ENCODE measurements around the gene DNAH17. TPM values are rescaled to one million over a fixed set of nuclear protein-coding genes. Genes with fewer than 3 reads are reported as not detected.
A peak's percentile ranks its signal among the peaks of the same experiment; 100 is the strongest.

Gene DNAH17
- polyA plus RNA-seq, 3 donors: 0.01 to 0.51 (median 0.11) TPM

GRCh38 chr17:78623541-78623940 lies 46.3 kb upstream of the DNAH17 start:
- H3K4me3 Mint-ChIP-seq: no peak overlapping the region
- H3K4me2 ChIP-seq (replicated peaks; ENCODE audit: extremely low read depth, low read length, poor library complexity, severe bottlenecking): no peak overlapping the region
- H3K27me3 ChIP-seq (ENCODE audit: control insufficient read depth in 2 of 2, insufficient read depth in 2 of 2, low read length in 2 of 2): no peaks in the 10 kb centered on the region
- no peaks in the 10 kb centered on the region for H3K79me2 ChIP-seq (ENCODE audit: insufficient read depth, low read length)
- TF ChIP-seq CTCF (IDR thresholded peaks at IDR 0.05): no peak
- no peaks in the 10 kb centered on the region for H3K36me3 Mint-ChIP-seq
- H3K9ac ChIP-seq (ENCODE audit: insufficient read depth, low read length, poor library complexity, severe bottlenecking): no peak overlapping the region
- 97% methylated on average over 9 of the region's 12 CpGs for WGBS (ENCODE audit: insufficient coverage)
- intact Hi-C loops (cut with micrococcal nuclease): loop anchor here in 1 of 2 donors (10.0 kb wide), 1 partner anchor 61 kb away; no protein-coding TSS in a partner anchor
- peaks cover 3 to 7% (median 5%) of the 10 kb centered on the region in 3 donors for H3K27me3 Mint-ChIP-seq (ENCODE audit: low read depth in 3 of 3)
- no peak for DNase-seq
- H4K20me1 ChIP-seq (ENCODE audit: insufficient read depth, low read length): no peaks in the 10 kb centered on the region
- no peaks in the 10 kb centered on the region for H3K4me1 Mint-ChIP-seq
- no peak overlapping the region for H3K4me3 ChIP-seq (replicated peaks in 1 of 3; ENCODE audit: low read depth in 2 of 3, low read length in 3 of 3)
- no peak overlapping the region for H3K27ac ChIP-seq (ENCODE audit: low read depth in 1 of 2, low read length in 2 of 2)
- H3K4me1 ChIP-seq (ENCODE audit: control insufficient read depth in 1 of 2, insufficient read depth in 2 of 2, low read length in 2 of 2): no peaks in the 10 kb centered on the region
- H3K36me3 ChIP-seq (replicated peaks in 1 of 2; ENCODE audit: control insufficient read depth in 1 of 2, insufficient read depth in 2 of 2, low read length in 2 of 2): no peaks in the 10 kb centered on the region
- H2AFZ ChIP-seq (ENCODE audit: insufficient read depth, low read depth, low read length, poor library complexity, severe bottlenecking): no peak overlapping the region
- H3K27ac Mint-ChIP-seq: peak overlapping the region in 1 of 7 donors; percentile 54
- H3K9me3 ChIP-seq (replicated peaks in 1 of 2; ENCODE audit: control insufficient read depth in 1 of 2, insufficient read depth in 1 of 2, low read length in 2 of 2): no peaks in the 10 kb centered on the region
- H3K9me3 Mint-ChIP-seq: peaks cover 0 to 5% (median 1%) of the 10 kb centered on the region in 7 donors

- Histone ChIP-seq H4K20me1 (ENCODE audit: insufficient read depth, low read length) (no peaks in the 10 kb centered on the region), H3K4me3 (replicated peaks in 1 of 3; ENCODE audit: low read depth in 2 of 3, low read length in 3 of 3) (no peak overlapping the region), H3K4me1 (ENCODE audit: control insufficient read depth in 1 of 2, insufficient read depth in 2 of 2, low read length in 2 of 2) (no peaks in the 10 kb centered on the region), H3K36me3 (replicated peaks in 1 of 2; ENCODE audit: control insufficient read depth in 1 of 2, insufficient read depth in 2 of 2, low read length in 2 of 2) (no peaks in the 10 kb centered on the region), H2AFZ (ENCODE audit: insufficient read depth, low read depth, low read length, poor library complexity, severe bottlenecking) (no peak overlapping the region), H3K27ac (ENCODE audit: low read depth in 1 of 2, low read length in 2 of 2) (no peak overlapping the region), H3K27me3 (ENCODE audit: control insufficient read depth in 2 of 2, insufficient read depth in 2 of 2, low read length in 2 of 2) (no peaks in the 10 kb centered on the region), H3K9me3 (replicated peaks in 1 of 2; ENCODE audit: control insufficient read depth in 1 of 2, insufficient read depth in 1 of 2, low read length in 2 of 2) (no peaks in the 10 kb centered on the region), H3K79me2 (ENCODE audit: insufficient read depth, low read length) (no peaks in the 10 kb centered on the region), H3K9ac (ENCODE audit: insufficient read depth, low read length, poor library complexity, severe bottlenecking) (no peak overlapping the region), H3K4me2 (replicated peaks; ENCODE audit: extremely low read depth, low read length, poor library complexity, severe bottlenecking) (no peak overlapping the region)
- DNase-seq: no peak
- Mint-ChIP-seq H3K4me3 (no peak overlapping the region), H3K27ac (no peak overlapping the region), H3K36me3 (no peaks in the 10 kb centered on the region), H3K27me3 (ENCODE audit: low read depth in 3 of 3) (peaks cover 2 to 7% (median 5%) of the 10 kb centered on the region in 3 donors), H3K4me1 (no peaks in the 10 kb centered on the region), H3K9me3 (peaks cover 0 to 8% (median 2%) of the 10 kb centered on the region in 7 donors)
- intact Hi-C loops (cut with micrococcal nuclease): loop anchor here in 1 of 2 donors (10.0 kb wide), 1 partner anchor 62 kb away; no protein-coding TSS in a partner anchor
- TF ChIP-seq CTCF (IDR thresholded peaks at IDR 0.05): no peak
- WGBS (ENCODE audit: insufficient coverage): 92% methylated on average over 19 of the region's 26 CpGs
These were observed 45.5 kb upstream of the DNAH17 start for GRCh38 chr17:78622491-78623265.

Data from CD14-positive monocyte (primary cell).